ENCODE measurements around the gene TNIP2.
"Not testable (repeated sequence)": the region's sequence is repeated elsewhere in the genome, so short reads cannot be mapped to it uniquely, and the experiment has no call there.

The TNIP2 gene

GRCh38 chr4:2767705-2768074, 11.6 kb upstream of the TNIP2 start:
- no peak for DNase-seq (ENCODE audit: low spot score in 2 of 2)
- in situ Hi-C loops (cut with MboI; ENCODE audit: low sequenced_read_pairs): loop anchor here (10.0 kb wide), 1 partner anchor 167 kb away; no protein-coding TSS in a partner anchor
- Histone ChIP-seq H3K4me1 (peaks cover 4% of the 10 kb centered on the region), H3K9me3 (no peaks in the 10 kb centered on the region), H3K4me3 (no peak overlapping the region), H3K36me3 (replicated peaks) (no peaks in the 10 kb centered on the region), H3K27me3 (ENCODE audit: low read depth) (no peaks in the 10 kb centered on the region)

- Histone ChIP-seq H3K27me3 (ENCODE audit: low read depth) (no peaks in the 10 kb centered on the region), H3K4me1 (peaks cover 4% of the 10 kb centered on the region), H3K9me3 (no peaks in the 10 kb centered on the region), H3K4me3 (no peak overlapping the region), H3K36me3 (replicated peaks) (no peaks in the 10 kb centered on the region)
- DNase-seq (ENCODE audit: low spot score in 2 of 2): no peak
- in situ Hi-C loops (cut with MboI; ENCODE audit: low sequenced_read_pairs): loop anchor here (10.0 kb wide), 1 partner anchor 168 kb away; no protein-coding TSS in a partner anchor
Measured at GRCh38 chr4:2767046-2767704, 11.0 kb upstream of the TNIP2 start.

- H3K4me3 ChIP-seq: no peak overlapping the region
- H3K4me1 ChIP-seq: peaks cover 4% of the 10 kb centered on the region
- no peaks in the 10 kb centered on the region for H3K36me3 ChIP-seq (replicated peaks)
- no peaks in the 10 kb centered on the region for H3K9me3 ChIP-seq
- DNase-seq (ENCODE audit: low spot score in 2 of 2): no peak
- no peaks in the 10 kb centered on the region for H3K27me3 ChIP-seq (ENCODE audit: low read depth)
- in situ Hi-C loops (cut with MboI; ENCODE audit: low sequenced_read_pairs): loop anchor here (10.0 kb wide), 1 partner anchor 169 kb away; no protein-coding TSS in a partner anchor
Measured at GRCh38 chr4:2765832-2766526, 9.8 kb upstream of the TNIP2 start.

GRCh38 chr4:2763511-2763967, 7.4 kb upstream of the TNIP2 start:
- H3K4me1 ChIP-seq: peaks cover 4% of the 10 kb centered on the region

GRCh38 chr4:2762486-2763370, 6.6 kb upstream of the TNIP2 start:
- not testable (repeated sequence) for H3K9me3 ChIP-seq; H3K4me1 ChIP-seq; H3K36me3 ChIP-seq (replicated peaks); H3K27me3 ChIP-seq (ENCODE audit: low read depth); H3K4me3 ChIP-seq; DNase-seq (ENCODE audit: low spot score in 2 of 2)
- in situ Hi-C loops (cut with MboI; ENCODE audit: low sequenced_read_pairs): loop anchor here (10.0 kb wide), 1 partner anchor 172 kb away; no protein-coding TSS in a partner anchor

More at GRCh38 chr4:2763511-2763967, 7.4 kb upstream of the TNIP2 start:
- in situ Hi-C loops (cut with MboI; ENCODE audit: low sequenced_read_pairs): loop anchor here (10.0 kb wide), 1 partner anchor 171 kb away; no protein-coding TSS in a partner anchor
- Histone ChIP-seq H3K27me3 (ENCODE audit: low read depth) (no peaks in the 10 kb centered on the region), H3K36me3 (replicated peaks) (no peaks in the 10 kb centered on the region), H3K9me3 (no peaks in the 10 kb centered on the region), H3K4me3 (no peak overlapping the region)
- DNase-seq (ENCODE audit: low spot score in 2 of 2): no peak

GRCh38 chr4:2762048-2762447, 5.9 kb upstream of the TNIP2 start:
- no peaks in the 10 kb centered on the region for H3K9me3 ChIP-seq
- in situ Hi-C loops (cut with MboI; ENCODE audit: low sequenced_read_pairs): loop anchor here (10.0 kb wide), 1 partner anchor 173 kb away; no protein-coding TSS in a partner anchor
- H3K4me3 ChIP-seq: no peak overlapping the region
- no peaks in the 10 kb centered on the region for H3K27me3 ChIP-seq (ENCODE audit: low read depth)
- no peaks in the 10 kb centered on the region for H3K36me3 ChIP-seq (replicated peaks)
- no peak for DNase-seq (ENCODE audit: low spot score in 2 of 2)
- peaks cover 4% of the 10 kb centered on the region for H3K4me1 ChIP-seq

GRCh38 chr4:2761035-2761923, 5.1 kb upstream of the TNIP2 start:
- H3K4me1 ChIP-seq: peaks cover 7% of the 10 kb centered on the region
- no peaks in the 10 kb centered on the region for H3K27me3 ChIP-seq (ENCODE audit: low read depth)
- DNase-seq (ENCODE audit: low spot score in 2 of 2): no peak
- no peak overlapping the region for H3K4me3 ChIP-seq
- H3K9me3 ChIP-seq: no peaks in the 10 kb centered on the region
- H3K36me3 ChIP-seq (replicated peaks): no peaks in the 10 kb centered on the region
- in situ Hi-C loops (cut with MboI; ENCODE audit: low sequenced_read_pairs): loop anchor here (10.0 kb wide), 1 partner anchor 174 kb away; no protein-coding TSS in a partner anchor

- Histone ChIP-seq H3K27me3 (ENCODE audit: low read depth) (no peaks in the 10 kb centered on the region), H3K4me3 (no peak overlapping the region), H3K4me1 (peaks cover 7% of the 10 kb centered on the region), H3K9me3 (no peaks in the 10 kb centered on the region), H3K36me3 (replicated peaks) (no peaks in the 10 kb centered on the region; the same call in 1 of the 2 replicates)
- no peak for DNase-seq (ENCODE audit: low spot score in 2 of 2)
- in situ Hi-C loops (cut with MboI; ENCODE audit: low sequenced_read_pairs): no loop called here
Measured at GRCh38 chr4:2757426-2757825, 1.3 kb upstream of the TNIP2 start.

GRCh38 chr4:2756691-2757350, 685 bp upstream of the TNIP2 start:
- Histone ChIP-seq H3K4me1 (peaks cover 7% of the 10 kb centered on the region), H3K9me3 (no peaks in the 10 kb centered on the region), H3K36me3 (replicated peaks) (no peaks in the 10 kb centered on the region; the same call in 1 of the 2 replicates), H3K27me3 (ENCODE audit: low read depth) (no peaks in the 10 kb centered on the region), H3K4me3 (peak overlapping the region; percentile 23)
- DNase-seq (ENCODE audit: low spot score in 2 of 2): no peak
- in situ Hi-C loops (cut with MboI; ENCODE audit: low sequenced_read_pairs): no loop called here

- Histone ChIP-seq H3K36me3 (replicated peaks) (no peaks in the 10 kb centered on the region; the same call in 1 of the 2 replicates), H3K9me3 (no peaks in the 10 kb centered on the region), H3K4me3 (peak overlapping the region; percentile 71), H3K27me3 (ENCODE audit: low read depth) (no peaks in the 10 kb centered on the region), H3K4me1 (peaks cover 7% of the 10 kb centered on the region)
- in situ Hi-C loops (cut with MboI; ENCODE audit: low sequenced_read_pairs): no loop called here
- peak in 1 of 2 experiments; percentile 26 for DNase-seq (ENCODE audit: low spot score in 2 of 2)
Measured at GRCh38 chr4:2754848-2755819, 1.0 kb downstream of the TNIP2 start.

GRCh38 chr4:2753436-2753835, 2.7 kb downstream of the TNIP2 start:
- H3K36me3 ChIP-seq (replicated peaks): no peaks in the 10 kb centered on the region; the same call in 1 of the 2 replicates
- in situ Hi-C loops (cut with MboI; ENCODE audit: low sequenced_read_pairs): no loop called here
- DNase-seq (ENCODE audit: low spot score in 2 of 2): no peak
- no peak overlapping the region for H3K4me3 ChIP-seq
- H3K9me3 ChIP-seq: no peaks in the 10 kb centered on the region
- H3K27me3 ChIP-seq (ENCODE audit: low read depth): no peaks in the 10 kb centered on the region
- H3K4me1 ChIP-seq: peaks cover 7% of the 10 kb centered on the region

Data from HAP-1 (cell line).